HEK293 (cell line): ENCODE results near the gene PHLDB3.
A peak's percentile ranks its signal among the peaks of the same experiment; 100 is the strongest.

Experiments used
- CTCF ChIA-PET: fragments of 350-600 bp; formaldehyde crosslinking; extraction: SDS; loops from one replicate; lab custom pipeline; 2021; ENCODE audit warnings: antibody characterized with exemption; lab: Yijun Ruan, JAX
- POLR2A ChIA-PET: fragments of 300-600 bp; formaldehyde crosslinking; extraction: SDS; loops from one replicate; lab custom pipeline; 2020; ENCODE audit warnings: antibody characterized with exemption, inconsistent platforms; lab: Yijun Ruan, JAX
- H3K27ac ChIP-seq: fragments of 200-500 bp; sonication (Bioruptor generic); 2 replicates; pipeline ENCODE4 v1.5.1; 2014; ENCODE audit warnings: low read depth, low read length, control low read depth, inconsistent platforms; ENCODE audit errors: extremely low read depth
- H3K36me3 ChIP-seq, 2 experiments: fragments of 200-500 bp in 1 of 2; sonication (Bioruptor generic) in 1 of 2; 1 replicate in 1 of 2; 2 replicates in 1 of 2; pipeline ENCODE4 v1.5.1; 2014 to 2017; ENCODE audit warnings: inconsistent platforms in 2 of 2, low read length in 2 of 2; ENCODE audit not compliant: control insufficient read depth in 2 of 2, insufficient read depth in 1 of 2
- H3K4me1 ChIP-seq: fragments of 200-500 bp; sonication (Bioruptor generic); 2 replicates; pipeline ENCODE4 v1.5.1; 2014; ENCODE audit warnings: mild to moderate bottlenecking, low read length, inconsistent platforms; ENCODE audit not compliant: control insufficient read depth, insufficient read depth
- H3K4me3 ChIP-seq: 2 replicates; pipeline ENCODE4 v1.5.1; 2011; ENCODE audit warnings: low read depth, mild to moderate bottlenecking, control low read depth, low read length, moderate library complexity
- H3K9me3 ChIP-seq: fragments of 200-500 bp; sonication (Bioruptor generic); 2 replicates; pipeline ENCODE4 v1.5.1; 2014; ENCODE audit warnings: low read depth, low read length, inconsistent platforms; ENCODE audit not compliant: control insufficient read depth, insufficient read depth
- FEZF1 ChIP-seq: fragments of 450-650 bp; formaldehyde crosslinking; IDR thresholded peaks from 2 replicates; pipeline ENCODE4 v1.5.1; 2016; ENCODE audit warnings: missing biosample characterization, missing genetic modification characterization
- GLI4 ChIP-seq: fragments of 450-650 bp; formaldehyde crosslinking; IDR thresholded peaks from 2 replicates; pipeline ENCODE4 v1.5.1; 2016; ENCODE audit warnings: missing biosample characterization, missing genetic modification characterization
- GLIS1 ChIP-seq: fragments of 450-650 bp; formaldehyde crosslinking; IDR thresholded peaks from 2 replicates; pipeline ENCODE4 v1.5.1; 2016; ENCODE audit warnings: missing biosample characterization, missing genetic modification characterization
- GLIS2 ChIP-seq: fragments of 450-650 bp; formaldehyde crosslinking; IDR thresholded peaks from 2 replicates; pipeline ENCODE4 v1.5.1; 2016; ENCODE audit warnings: missing biosample characterization, missing genetic modification characterization
- KLF7 ChIP-seq: fragments of 450-650 bp; formaldehyde crosslinking; IDR thresholded peaks from 2 replicates; pipeline ENCODE4 v1.5.1; 2016; ENCODE audit warnings: missing biosample characterization, missing genetic modification characterization, borderline replicate concordance
- MYNN ChIP-seq: fragments of 450-650 bp; formaldehyde crosslinking; IDR thresholded peaks from 2 replicates; pipeline ENCODE4 v1.5.1; 2016; ENCODE audit warnings: missing biosample characterization, missing genetic modification characterization, borderline replicate concordance
- MZF1 ChIP-seq: fragments of 450-650 bp; formaldehyde crosslinking; IDR thresholded peaks from 2 replicates; pipeline ENCODE4 v1.5.1; 2017; ENCODE audit warnings: missing biosample characterization, missing genetic modification characterization, borderline replicate concordance
- TCF7L2 ChIP-seq: IDR thresholded peaks from 2 replicates; pipeline ENCODE4 v1.6.1; 2011; ENCODE audit warnings: low read depth, mild to moderate bottlenecking, inconsistent platforms, low read length, moderate library complexity, borderline replicate concordance
- ZBTB1 ChIP-seq: fragments of 450-650 bp; formaldehyde crosslinking; IDR thresholded peaks from 2 replicates; pipeline ENCODE4 v1.5.1; 2016; ENCODE audit warnings: missing biosample characterization, missing genetic modification characterization
- ZBTB49 ChIP-seq: fragments of 450-650 bp; formaldehyde crosslinking; IDR thresholded peaks from 2 replicates; pipeline ENCODE4 v1.5.1; 2016; ENCODE audit warnings: missing biosample characterization, missing genetic modification characterization, low read depth
- ZBTB8A ChIP-seq: fragments of 450-650 bp; formaldehyde crosslinking; IDR thresholded peaks from 2 replicates; pipeline ENCODE4 v1.5.1; 2016; ENCODE audit warnings: missing biosample characterization, missing genetic modification characterization
- ZEB2 ChIP-seq: fragments of 450-650 bp; formaldehyde crosslinking; IDR thresholded peaks from 2 replicates; pipeline ENCODE4 v1.5.1; 2016; ENCODE audit warnings: missing biosample characterization, missing genetic modification characterization
- ZFP37 ChIP-seq: fragments of 450-650 bp; formaldehyde crosslinking; IDR thresholded peaks from 2 replicates; pipeline ENCODE4 v1.5.1; 2016; ENCODE audit warnings: missing biosample characterization, missing genetic modification characterization
- ZNF133 ChIP-seq: fragments of 450-650 bp; formaldehyde crosslinking; IDR thresholded peaks from 2 replicates; pipeline ENCODE4 v1.5.1; 2016; ENCODE audit warnings: missing biosample characterization, missing genetic modification characterization
- ZNF169 ChIP-seq: fragments of 450-650 bp; formaldehyde crosslinking; IDR thresholded peaks from 2 replicates; pipeline ENCODE4 v1.5.1; 2016; ENCODE audit warnings: missing biosample characterization, missing genetic modification characterization
- ZNF239 ChIP-seq: fragments of 450-650 bp; formaldehyde crosslinking; IDR thresholded peaks from 2 replicates; pipeline ENCODE4 v1.5.1; 2016; ENCODE audit warnings: missing biosample characterization, missing genetic modification characterization
- ZNF311 ChIP-seq: fragments of 450-650 bp; formaldehyde crosslinking; IDR thresholded peaks from 2 replicates; pipeline ENCODE4 v1.5.1; 2017; ENCODE audit warnings: missing biosample characterization, missing genetic modification characterization, borderline replicate concordance
- ZNF324 ChIP-seq: fragments of 450-650 bp; formaldehyde crosslinking; IDR thresholded peaks from 2 replicates; pipeline ENCODE4 v1.5.1; 2016; ENCODE audit warnings: missing biosample characterization, missing genetic modification characterization
- ZNF394 ChIP-seq: fragments of 450-650 bp; formaldehyde crosslinking; IDR thresholded peaks from 2 replicates; pipeline ENCODE4 v1.5.1; 2016; ENCODE audit warnings: missing biosample characterization, missing genetic modification characterization, mild to moderate bottlenecking, moderate library complexity, borderline replicate concordance
- ZNF404 ChIP-seq: fragments of 450-650 bp; formaldehyde crosslinking; IDR thresholded peaks from 2 replicates; pipeline ENCODE4 v1.5.1; 2017; ENCODE audit warnings: missing biosample characterization, missing genetic modification characterization
- ZNF423 ChIP-seq: fragments of 450-650 bp; formaldehyde crosslinking; IDR thresholded peaks from 2 replicates; pipeline ENCODE4 v1.5.1; 2016; ENCODE audit warnings: missing biosample characterization, missing genetic modification characterization
- ZNF426 ChIP-seq: fragments of 450-650 bp; formaldehyde crosslinking; IDR thresholded peaks from 2 replicates; pipeline ENCODE4 v1.5.1; 2017; ENCODE audit warnings: missing biosample characterization, missing genetic modification characterization, mild to moderate bottlenecking, inconsistent platforms, moderate library complexity
- ZNF623 ChIP-seq: fragments of 450-650 bp; formaldehyde crosslinking; IDR thresholded peaks from 2 replicates; pipeline ENCODE4 v1.5.1; 2016; ENCODE audit warnings: missing biosample characterization, missing genetic modification characterization
- ZNF664 ChIP-seq: fragments of 450-650 bp; formaldehyde crosslinking; IDR thresholded peaks from 2 replicates; pipeline ENCODE4 v1.5.1; 2016; ENCODE audit warnings: missing biosample characterization, missing genetic modification characterization
- ZNF837 ChIP-seq: fragments of 450-650 bp; formaldehyde crosslinking; IDR thresholded peaks from 2 replicates; pipeline ENCODE4 v1.5.1; 2016; ENCODE audit warnings: missing biosample characterization, missing genetic modification characterization
- ZSCAN5A ChIP-seq: fragments of 450-650 bp; formaldehyde crosslinking; IDR thresholded peaks from 2 replicates; pipeline ENCODE4 v1.5.1; 2016; ENCODE audit warnings: missing biosample characterization, missing genetic modification characterization

Gene PHLDB3

GRCh38 chr19:43496960-43497359 lies 7.6 kb downstream of the PHLDB3 start:
- Histone ChIP-seq H3K9me3 (no peaks in the 10 kb centered on the region), H3K4me1 (no peaks in the 10 kb centered on the region), H3K36me3 (peaks cover 22 to 51% of the 10 kb centered on the region in 2 experiments), H3K4me3 (no peak overlapping the region), H3K27ac (no peak overlapping the region)
- TF ChIP-seq KLF7 (tag by site-specific recombination) = no peak
- no peak for TF ChIP-seq ZNF239 (tag by site-specific recombination)
- no peak for TF ChIP-seq ZNF837 (tag by site-specific recombination)
- no peak for TF ChIP-seq FEZF1 (tag by site-specific recombination)
- TF ChIP-seq ZNF394 (tag by site-specific recombination) = no peak
- TF ChIP-seq ZNF133 (tag by site-specific recombination) = no peak
- TF ChIP-seq ZNF426 (tag by site-specific recombination) = no peak
- TF ChIP-seq ZBTB8A (tag by site-specific recombination) = no peak
- TF ChIP-seq MZF1 = no peak
- TF ChIP-seq ZSCAN5A = no peak
- TF ChIP-seq ZNF169 (tag by site-specific recombination) = no peak
- no peak for TF ChIP-seq ZEB2 (tag by site-specific recombination)
- no peak for TF ChIP-seq MYNN (tag by site-specific recombination)
- POLR2A ChIA-PET = interaction anchor here (2.1 kb wide), 1 partner anchor 13 kb away, joined by 6 read pairs; no protein-coding TSS in a partner anchor
- CTCF ChIA-PET = interaction anchor here (0.7 to 1.5 kb wide), 5 partner anchors 17 to 1807 kb away, joined by 4 to 6 read pairs (median 4); no protein-coding TSS in a partner anchor

GRCh38 chr19:43495082-43495481 lies 9.5 kb downstream of the PHLDB3 start:
- Histone ChIP-seq H3K9me3 (no peaks in the 10 kb centered on the region), H3K27ac (no peak overlapping the region), H3K4me1 (no peaks in the 10 kb centered on the region), H3K4me3 (no peak overlapping the region)
- CTCF ChIA-PET = interaction anchor here (0.6 to 1.3 kb wide), 6 partner anchors 9 to 72 kb away, joined by 3 to 5 read pairs (median 3); no protein-coding TSS in a partner anchor
- TF ChIP-seq ZNF311 (tag by site-specific recombination) (no peak), GLI4 (tag by site-specific recombination) (no peak), ZNF664 (no peak), ZFP37 (tag by site-specific recombination) (no peak), ZNF404 (tag by site-specific recombination) (no peak), ZNF623 (tag by site-specific recombination) (no peak)
- TF ChIP-seq, all 188 proteins: peak for 0
- H3K36me3 ChIP-seq = peaks cover 24 to 50% of the 10 kb centered on the region in 2 experiments
- POLR2A ChIA-PET = interaction anchor here (0.6 to 2.1 kb wide), 4 partner anchors 9 to 20 kb away, joined by 3 to 10 read pairs (median 5); no protein-coding TSS in a partner anchor

- CTCF ChIA-PET = interaction anchor here (0.7 to 1.7 kb wide), 3 partner anchors 13 to 104 kb away, joined by 3 to 6 read pairs (median 5); no protein-coding TSS in a partner anchor
- no peaks in the 10 kb centered on the region for H3K4me1 ChIP-seq
- POLR2A ChIA-PET = interaction anchor here (0.5 to 2.9 kb wide), 6 partner anchors 10 to 27 kb away, joined by 3 to 11 read pairs (median 5); partner anchors contain the start of gene PHLDB3
- 0 out of 2 replicates have a peak, but pooled peaks have one; percentile 12 for TF ChIP-seq GLIS2 (tag by site-specific recombination)
- no peak for TF ChIP-seq ZNF423 (tag by site-specific recombination)
- TF ChIP-seq ZNF239 (tag by site-specific recombination) = no peak
- no peak for TF ChIP-seq TCF7L2
- no peak for TF ChIP-seq ZBTB49 (tag by site-specific recombination)
- TF ChIP-seq ZNF324 (tag by site-specific recombination) = no peak
- TF ChIP-seq ZBTB1 (tag by site-specific recombination) = no peak
- peak; percentile 85 for TF ChIP-seq GLIS1 (tag by site-specific recombination)
Measured at GRCh38 chr19:43490759-43491158, 13.8 kb downstream of the PHLDB3 start.

More at GRCh38 chr19:43490759-43491158, 13.8 kb downstream of the PHLDB3 start:
- Histone ChIP-seq H3K4me3 (no peak overlapping the region), H3K9me3 (no peaks in the 10 kb centered on the region), H3K27ac (no peak overlapping the region), H3K36me3 (peaks cover 16 to 28% of the 10 kb centered on the region in 2 experiments)
